Ovary (tissue), 3 donors: ENCODE data around the gene AQP7.

Experiments
- CTCF ChIP-seq, 3 donors: fragments of 450-650 bp in 2 of 3; fragments of 200-600 bp in 1 of 3; IDR thresholded peaks; one replicate each; pipeline versions ENCODE4 v1.5.1 to v1.8.0; 2016 to 2022; ENCODE audit warnings: antibody characterized with exemption in 3 of 3, mild to moderate bottlenecking in 1 of 3
- EP300 ChIP-seq: sonication (generic); formaldehyde crosslinking; IDR thresholded peaks from one replicate; pipeline ENCODE4 v1.6.1; 2017; ENCODE audit warnings: antibody characterized with exemption
- donor health status: DM: no; HTN: no; CAD: no.

GRCh38 chr9:33404788-33405362 lies 2.5 kb upstream of the AQP7 start:
- no peak for TF ChIP-seq CTCF (IDR thresholded peaks at IDR 0.05)
- no peak for TF ChIP-seq EP300
